GM23338 (cell line): ENCODE data around the gene DCTN2. TPM values are rescaled to one million over a fixed set of nuclear protein-coding genes. Genes with fewer than 3 reads are reported as not detected.
"Not testable (repeated sequence)": the region's sequence is repeated elsewhere in the genome, so short reads cannot be mapped to it uniquely, and the experiment has no call there.

Experiments
- ATAC-seq: fragments of 200-7000 bp; cut with Tn5 transposase; 3 replicates; pipeline ENCODE4 v1.9.1; 2020
- DNase-seq: peaks from one replicate; pipeline ENCODE4 v3.0.0-alpha.2; 2015; ENCODE audit warnings: low spot score
- H2AFZ ChIP-seq: fragments of 200-600 bp; sonication (generic); 2 replicates; pipeline ENCODE4 v1.8.0; 2016; ENCODE audit warnings: antibody characterized with exemption, mild to moderate bottlenecking, moderate library complexity
- H3F3A ChIP-seq: fragments of 200-600 bp; sonication (generic); replicated peaks from 2 replicates; pipeline ENCODE4 v1.8.0; 2017; ENCODE audit warnings: antibody characterized with exemption, mixed run types, low read depth
- H3K27ac ChIP-seq: fragments of 200-600 bp; sonication (generic); 2 replicates; pipeline ENCODE4 v1.6.1; 2016; ENCODE audit warnings: low read depth
- H3K27me3 ChIP-seq: fragments of 200-600 bp; sonication (generic); 2 replicates; pipeline ENCODE4 v1.8.0; 2016; ENCODE audit warnings: mild to moderate bottlenecking, mixed run types, moderate library complexity; ENCODE audit not compliant: insufficient read depth
- H3K36me3 ChIP-seq: fragments of 200-600 bp; sonication (generic); 2 replicates; pipeline ENCODE4 v1.8.0; 2016; ENCODE audit warnings: mild to moderate bottlenecking; ENCODE audit not compliant: insufficient read depth
- H3K4me1 ChIP-seq: fragments of 200-600 bp; sonication (generic); 2 replicates; pipeline ENCODE4 v1.8.0; 2016; ENCODE audit warnings: mild to moderate bottlenecking, moderate library complexity; ENCODE audit not compliant: insufficient read depth
- H3K4me2 ChIP-seq: fragments of 200-600 bp; sonication (generic); 2 replicates; pipeline ENCODE4 v1.7.1; 2017; ENCODE audit warnings: mixed run types
- H3K4me3 ChIP-seq: fragments of 200-600 bp; sonication (generic); 2 replicates; pipeline ENCODE4 v1.6.1; 2016; ENCODE audit warnings: mixed run types
- H3K79me2 ChIP-seq: fragments of 200-600 bp; sonication (generic); replicated peaks from 2 replicates; pipeline ENCODE4 v1.8.0; 2017; ENCODE audit warnings: mild to moderate bottlenecking; ENCODE audit not compliant: insufficient read depth
- H3K9me2 ChIP-seq: fragments of 200-600 bp; sonication (generic); 2 replicates; pipeline ENCODE4 v1.8.0; 2017; ENCODE audit not compliant: insufficient read depth
- H4K20me1 ChIP-seq: fragments of 200-600 bp; sonication (generic); replicated peaks from 2 replicates; pipeline ENCODE4 v1.8.0; 2017; ENCODE audit warnings: mild to moderate bottlenecking; ENCODE audit not compliant: insufficient read depth
- H3K27ac Mint-ChIP-seq: 2 replicates; pipeline ENCODE4 v1.8.0; 2020; ENCODE audit warnings: inconsistent platforms, mild to moderate bottlenecking, moderate library complexity, mixed read lengths
- H3K27me3 Mint-ChIP-seq: 3 replicates; pipeline ENCODE4 v1.8.0; 2022; ENCODE audit warnings: low read depth, mild to moderate bottlenecking, moderate library complexity, mixed read lengths, inconsistent platforms; ENCODE audit not compliant: insufficient read depth, poor library complexity
- H3K36me3 Mint-ChIP-seq: 3 replicates; pipeline ENCODE4 v1.8.0; 2021; ENCODE audit warnings: low read depth, mild to moderate bottlenecking, inconsistent platforms, moderate library complexity, mixed read lengths
- H3K4me1 Mint-ChIP-seq: 3 replicates; pipeline ENCODE4 v1.8.0; 2020; ENCODE audit warnings: mild to moderate bottlenecking, inconsistent platforms, mixed read lengths
- H3K4me3 Mint-ChIP-seq: 3 replicates; pipeline ENCODE4 v1.8.0; 2021; ENCODE audit warnings: moderate library complexity, mild to moderate bottlenecking, inconsistent platforms, mixed read lengths
- H3K9me3 Mint-ChIP-seq: 3 replicates; pipeline ENCODE4 v1.8.0; 2020; ENCODE audit warnings: moderate library complexity, mild to moderate bottlenecking, inconsistent platforms, mixed read lengths
- CREB1 ChIP-seq: fragments of 250-450 bp; sonication (Bioruptor Pico); IDR thresholded peaks from 2 replicates; pipeline ENCODE4 v1.5.0; 2020; ENCODE audit warnings: low read depth, mild to moderate bottlenecking, moderate library complexity
- EZH2 ChIP-seq: fragments of 200-600 bp; sonication (generic); IDR thresholded peaks from one replicate; pipeline ENCODE4 v1.8.0; 2017; ENCODE audit warnings: antibody characterized with exemption, mild to moderate bottlenecking, low read depth; ENCODE audit not compliant: unreplicated experiment
- EZH2phosphoT487 ChIP-seq: fragments of 200-600 bp; sonication (generic); IDR thresholded peaks from one replicate; pipeline ENCODE4 v1.8.1; 2018; ENCODE audit warnings: antibody characterized with exemption; ENCODE audit not compliant: unreplicated experiment
- JUNB ChIP-seq: IDR thresholded peaks from one replicate; pipeline ENCODE4 v1.6.1; 2016; ENCODE audit warnings: antibody characterized with exemption; ENCODE audit not compliant: unreplicated experiment
- NANOG ChIP-seq: IDR thresholded peaks from 2 replicates; pipeline ENCODE4 v1.6.1; 2016; ENCODE audit warnings: antibody characterized with exemption, borderline replicate concordance
- POLR2AphosphoS5 ChIP-seq: IDR thresholded peaks from 2 replicates; pipeline ENCODE4 v1.6.1; 2016; ENCODE audit warnings: antibody characterized with exemption, low read depth
- STAT1 ChIP-seq: IDR thresholded peaks from one replicate; pipeline ENCODE4 v1.6.1; 2016; ENCODE audit warnings: antibody characterized with exemption; ENCODE audit not compliant: unreplicated experiment
- ZNF114 ChIP-seq: fragments of 250-450 bp; sonication (Bioruptor Pico); IDR thresholded peaks from 2 replicates; pipeline ENCODE4 v1.5.0; 2020; ENCODE audit warnings: mild to moderate bottlenecking, moderate library complexity
- ZNF331 ChIP-seq: fragments of 250-450 bp; sonication (Bioruptor Pico); IDR thresholded peaks from 2 replicates; pipeline ENCODE4 v1.5.0; 2020; ENCODE audit warnings: low read depth, mild to moderate bottlenecking, moderate library complexity
- polyA plus RNA-seq: library from polyadenylated mRNA; unstranded; fragments of >200 nt; fragmentation: Nextera tagmentation; extraction: Ambion mirVana; gene quantifications from 2 replicates; pipeline ENCODE4 v1.2.1, GENCODE V29; 2016
- total RNA-seq: library from RNA; depleted of rRNA; stranded (reverse); fragments of >200 nt; shearing (Covaris generic); gene quantifications from 2 replicates; pipeline ENCODE4 v1.2.3, GENCODE V29; 2014
- TF ChIP-seq, protein P1 (sequence below), 2 experiments: fragments of 200-600 bp in 1 of 2; sonication (generic) in 1 of 2; conservative IDR thresholded peaks; 2 replicates each; pipeline versions ENCODE4 v1.5.1 to v1.6.1; 2016 to 2017; ENCODE audit warnings: antibody characterized with exemption in 2 of 2, low read depth in 2 of 2, mild to moderate bottlenecking in 2 of 2, moderate library complexity in 1 of 2
- TF ChIP-seq, protein P2 (sequence below): IDR thresholded peaks from 2 replicates; pipeline ENCODE4 v1.6.1; 2016; ENCODE audit warnings: antibody characterized with exemption
- TF ChIP-seq, protein P3 (sequence below): IDR thresholded peaks from one replicate; pipeline ENCODE4 v1.6.1; 2018; ENCODE audit warnings: antibody characterized with exemption; ENCODE audit not compliant: unreplicated experiment

DCTN2 gene
- total and polyA plus RNA-seq, 2 experiments from 2014 or later: 56.1 to 157 TPM

DNA sequence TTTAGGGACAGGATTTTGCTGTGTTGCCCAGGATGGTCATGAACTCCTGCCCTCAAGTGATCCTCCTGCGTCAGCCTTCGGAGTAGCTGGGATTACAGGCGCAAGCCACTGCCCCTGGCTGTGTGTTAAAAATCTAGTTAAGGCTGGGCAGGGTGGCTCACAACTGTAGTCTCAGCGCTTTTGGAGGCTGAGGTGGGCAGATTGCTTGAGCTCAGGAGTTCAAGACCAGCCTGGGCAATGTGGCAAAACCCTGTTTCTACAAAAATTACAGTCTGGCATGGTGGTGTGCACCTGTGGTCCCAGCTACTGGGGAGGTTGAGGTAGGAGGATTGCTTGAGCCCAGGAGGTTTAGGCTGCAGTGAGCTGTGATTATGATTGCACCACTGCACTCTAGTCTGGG, 35.8 kb downstream of the DCTN2 start:
- Mint-ChIP-seq H3K36me3 (peaks cover 86% of the 10 kb centered on the region), H3K27me3 (peaks cover 21% of the 10 kb centered on the region)

DNA sequence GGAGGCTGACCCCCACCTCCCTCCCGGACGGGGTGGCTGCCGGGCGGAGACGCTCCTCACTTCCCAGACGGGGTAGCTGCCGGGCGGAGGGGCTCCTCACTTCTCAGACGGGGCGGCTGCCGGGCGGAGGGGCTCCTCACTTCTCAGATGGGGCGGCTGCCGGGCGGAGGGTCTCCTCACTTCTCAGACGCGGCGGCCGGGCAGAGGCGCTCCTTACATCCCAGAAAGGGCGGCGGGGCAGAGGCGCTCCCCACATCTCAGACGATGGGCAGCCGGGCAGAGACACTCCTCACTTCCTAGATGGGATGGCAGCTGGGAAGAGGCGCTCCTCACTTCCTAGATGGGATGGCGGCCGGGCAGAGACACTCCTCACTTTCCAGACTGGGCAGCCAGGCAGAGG, 39.2 kb downstream of the DCTN2 start:
- not testable (repeated sequence) for H3K27me3 ChIP-seq, H3K4me1 ChIP-seq, H3K9me2 ChIP-seq, H3K4me2 ChIP-seq, H3K27ac Mint-ChIP-seq, H3K4me3 ChIP-seq, H3K9me3 Mint-ChIP-seq, ATAC-seq, H3K4me3 Mint-ChIP-seq, H3K4me1 Mint-ChIP-seq, H2AFZ ChIP-seq, DNase-seq, H3K27ac ChIP-seq
- H3K36me3 ChIP-seq: peaks cover 82% of the 10 kb centered on the region
- peaks cover 86% of the 10 kb centered on the region for H3K36me3 Mint-ChIP-seq
- peaks cover 27% of the 10 kb centered on the region for H4K20me1 ChIP-seq
- peaks cover 14% of the 10 kb centered on the region; the same call in 1 of the 2 replicates for H3K79me2 ChIP-seq
- peaks cover 18% of the 10 kb centered on the region for H3K27me3 Mint-ChIP-seq
- peaks cover 37% of the 10 kb centered on the region for H3F3A ChIP-seq

More for the DNA sequence above, 35.8 kb downstream of the DCTN2 start:
- peaks cover 33% of the 10 kb centered on the region for H4K20me1 ChIP-seq
- no peak overlapping the region for H3K4me2 ChIP-seq
- H2AFZ ChIP-seq: no peak overlapping the region
- H3K4me1 ChIP-seq: no peaks in the 10 kb centered on the region
- no peak for TF ChIP-seq EZH2phosphoT487
- TF ChIP-seq ZNF331 (CRISPR knock-in tag): no peak
- TF ChIP-seq, protein P1, sequence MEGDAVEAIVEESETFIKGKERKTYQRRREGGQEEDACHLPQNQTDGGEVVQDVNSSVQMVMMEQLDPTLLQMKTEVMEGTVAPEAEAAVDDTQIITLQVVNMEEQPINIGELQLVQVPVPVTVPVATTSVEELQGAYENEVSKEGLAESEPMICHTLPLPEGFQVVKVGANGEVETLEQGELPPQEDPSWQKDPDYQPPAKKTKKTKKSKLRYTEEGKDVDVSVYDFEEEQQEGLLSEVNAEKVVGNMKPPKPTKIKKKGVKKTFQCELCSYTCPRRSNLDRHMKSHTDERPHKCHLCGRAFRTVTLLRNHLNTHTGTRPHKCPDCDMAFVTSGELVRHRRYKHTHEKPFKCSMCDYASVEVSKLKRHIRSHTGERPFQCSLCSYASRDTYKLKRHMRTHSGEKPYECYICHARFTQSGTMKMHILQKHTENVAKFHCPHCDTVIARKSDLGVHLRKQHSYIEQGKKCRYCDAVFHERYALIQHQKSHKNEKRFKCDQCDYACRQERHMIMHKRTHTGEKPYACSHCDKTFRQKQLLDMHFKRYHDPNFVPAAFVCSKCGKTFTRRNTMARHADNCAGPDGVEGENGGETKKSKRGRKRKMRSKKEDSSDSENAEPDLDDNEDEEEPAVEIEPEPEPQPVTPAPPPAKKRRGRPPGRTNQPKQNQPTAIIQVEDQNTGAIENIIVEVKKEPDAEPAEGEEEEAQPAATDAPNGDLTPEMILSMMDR (conservative IDR thresholded peaks at IDR 0.05; ENCODE audit: low read depth in 2 of 2): no peak
- TF ChIP-seq, protein P2, sequence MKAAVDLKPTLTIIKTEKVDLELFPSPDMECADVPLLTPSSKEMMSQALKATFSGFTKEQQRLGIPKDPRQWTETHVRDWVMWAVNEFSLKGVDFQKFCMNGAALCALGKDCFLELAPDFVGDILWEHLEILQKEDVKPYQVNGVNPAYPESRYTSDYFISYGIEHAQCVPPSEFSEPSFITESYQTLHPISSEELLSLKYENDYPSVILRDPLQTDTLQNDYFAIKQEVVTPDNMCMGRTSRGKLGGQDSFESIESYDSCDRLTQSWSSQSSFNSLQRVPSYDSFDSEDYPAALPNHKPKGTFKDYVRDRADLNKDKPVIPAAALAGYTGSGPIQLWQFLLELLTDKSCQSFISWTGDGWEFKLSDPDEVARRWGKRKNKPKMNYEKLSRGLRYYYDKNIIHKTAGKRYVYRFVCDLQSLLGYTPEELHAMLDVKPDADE: no peak
- no peak for TF ChIP-seq EZH2
- no peak for TF ChIP-seq POLR2AphosphoS5
- no peak for TF ChIP-seq NANOG
- no peak for TF ChIP-seq STAT1
- TF ChIP-seq CREB1 (CRISPR knock-in tag): no peak
- TF ChIP-seq, protein P3, sequence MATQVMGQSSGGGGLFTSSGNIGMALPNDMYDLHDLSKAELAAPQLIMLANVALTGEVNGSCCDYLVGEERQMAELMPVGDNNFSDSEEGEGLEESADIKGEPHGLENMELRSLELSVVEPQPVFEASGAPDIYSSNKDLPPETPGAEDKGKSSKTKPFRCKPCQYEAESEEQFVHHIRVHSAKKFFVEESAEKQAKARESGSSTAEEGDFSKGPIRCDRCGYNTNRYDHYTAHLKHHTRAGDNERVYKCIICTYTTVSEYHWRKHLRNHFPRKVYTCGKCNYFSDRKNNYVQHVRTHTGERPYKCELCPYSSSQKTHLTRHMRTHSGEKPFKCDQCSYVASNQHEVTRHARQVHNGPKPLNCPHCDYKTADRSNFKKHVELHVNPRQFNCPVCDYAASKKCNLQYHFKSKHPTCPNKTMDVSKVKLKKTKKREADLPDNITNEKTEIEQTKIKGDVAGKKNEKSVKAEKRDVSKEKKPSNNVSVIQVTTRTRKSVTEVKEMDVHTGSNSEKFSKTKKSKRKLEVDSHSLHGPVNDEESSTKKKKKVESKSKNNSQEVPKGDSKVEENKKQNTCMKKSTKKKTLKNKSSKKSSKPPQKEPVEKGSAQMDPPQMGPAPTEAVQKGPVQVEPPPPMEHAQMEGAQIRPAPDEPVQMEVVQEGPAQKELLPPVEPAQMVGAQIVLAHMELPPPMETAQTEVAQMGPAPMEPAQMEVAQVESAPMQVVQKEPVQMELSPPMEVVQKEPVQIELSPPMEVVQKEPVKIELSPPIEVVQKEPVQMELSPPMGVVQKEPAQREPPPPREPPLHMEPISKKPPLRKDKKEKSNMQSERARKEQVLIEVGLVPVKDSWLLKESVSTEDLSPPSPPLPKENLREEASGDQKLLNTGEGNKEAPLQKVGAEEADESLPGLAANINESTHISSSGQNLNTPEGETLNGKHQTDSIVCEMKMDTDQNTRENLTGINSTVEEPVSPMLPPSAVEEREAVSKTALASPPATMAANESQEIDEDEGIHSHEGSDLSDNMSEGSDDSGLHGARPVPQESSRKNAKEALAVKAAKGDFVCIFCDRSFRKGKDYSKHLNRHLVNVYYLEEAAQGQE: no peak
- no peak for TF ChIP-seq ZNF114 (CRISPR knock-in tag)
- no peak for TF ChIP-seq JUNB
- no peaks in the 10 kb centered on the region for H3K9me2 ChIP-seq
- H3K27me3 ChIP-seq: no peaks in the 10 kb centered on the region
- no peak for DNase-seq
- Mint-ChIP-seq H3K27ac (no peak overlapping the region), H3K4me1 (no peaks in the 10 kb centered on the region; the same call in 2 of the 3 replicates), H3K4me3 (no peak overlapping the region), H3K9me3 (peaks cover 2% of the 10 kb centered on the region; the same call in 2 of the 3 replicates)
- H3K27ac ChIP-seq: no peak overlapping the region
- peaks cover 46% of the 10 kb centered on the region for H3F3A ChIP-seq
- no peak overlapping the region for H3K4me3 ChIP-seq
- ATAC-seq: no peak
- H3K79me2 ChIP-seq: 0 out of 2 replicates have a peak, but pooled peaks cover 14% of the 10 kb centered on the region
- H3K36me3 ChIP-seq: peaks cover 83% of the 10 kb centered on the region

DNA sequence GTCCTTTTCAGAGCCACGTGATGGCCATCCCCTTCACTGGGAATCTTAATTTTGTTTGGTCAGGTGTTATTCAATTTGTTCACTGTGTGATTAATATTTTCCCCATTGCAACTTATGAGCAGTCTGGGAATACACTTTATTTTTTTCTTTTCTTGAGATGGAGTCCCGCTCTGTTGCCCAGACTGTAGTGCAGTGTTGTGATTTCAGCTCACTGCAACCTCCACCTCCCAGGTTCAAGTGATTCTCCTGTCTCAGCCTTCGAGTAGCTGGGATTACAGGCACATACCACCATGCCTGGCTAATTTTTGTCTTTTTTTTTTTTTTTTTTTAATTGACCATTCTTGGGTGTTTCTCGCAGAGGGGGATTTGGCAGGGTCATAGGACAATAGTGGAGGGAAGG, 40.5 kb downstream of the DCTN2 start:
- H3K36me3 ChIP-seq: peaks cover 82% of the 10 kb centered on the region
- ATAC-seq, H3K9me2 ChIP-seq, H3K4me2 ChIP-seq, H3K9me3 Mint-ChIP-seq, H3K4me3 Mint-ChIP-seq, H3K4me1 Mint-ChIP-seq, DNase-seq, H3K4me3 ChIP-seq, H3K4me1 ChIP-seq, H3K27ac Mint-ChIP-seq, H2AFZ ChIP-seq, H3K27ac ChIP-seq, H3K27me3 ChIP-seq: not testable (repeated sequence)
- H3K27me3 Mint-ChIP-seq: peaks cover 14% of the 10 kb centered on the region
- H3K36me3 Mint-ChIP-seq: peaks cover 86% of the 10 kb centered on the region
- peaks cover 18% of the 10 kb centered on the region for H4K20me1 ChIP-seq
- peaks cover 14% of the 10 kb centered on the region; the same call in 1 of the 2 replicates for H3K79me2 ChIP-seq
- H3F3A ChIP-seq: peaks cover 32% of the 10 kb centered on the region
